NCI-H2196 treated with DMSO at 0.1 percent for 48 hours (cell line): Measurements from ENCODE around the gene AP2A1.

ENCODE experiments used
- DNase-seq: peaks from one replicate; lab custom pipeline; 2025; ENCODE audit not compliant: unreplicated experiment; lab: John Stamatoyannopoulos, UW

AP2A1 gene

DNA sequence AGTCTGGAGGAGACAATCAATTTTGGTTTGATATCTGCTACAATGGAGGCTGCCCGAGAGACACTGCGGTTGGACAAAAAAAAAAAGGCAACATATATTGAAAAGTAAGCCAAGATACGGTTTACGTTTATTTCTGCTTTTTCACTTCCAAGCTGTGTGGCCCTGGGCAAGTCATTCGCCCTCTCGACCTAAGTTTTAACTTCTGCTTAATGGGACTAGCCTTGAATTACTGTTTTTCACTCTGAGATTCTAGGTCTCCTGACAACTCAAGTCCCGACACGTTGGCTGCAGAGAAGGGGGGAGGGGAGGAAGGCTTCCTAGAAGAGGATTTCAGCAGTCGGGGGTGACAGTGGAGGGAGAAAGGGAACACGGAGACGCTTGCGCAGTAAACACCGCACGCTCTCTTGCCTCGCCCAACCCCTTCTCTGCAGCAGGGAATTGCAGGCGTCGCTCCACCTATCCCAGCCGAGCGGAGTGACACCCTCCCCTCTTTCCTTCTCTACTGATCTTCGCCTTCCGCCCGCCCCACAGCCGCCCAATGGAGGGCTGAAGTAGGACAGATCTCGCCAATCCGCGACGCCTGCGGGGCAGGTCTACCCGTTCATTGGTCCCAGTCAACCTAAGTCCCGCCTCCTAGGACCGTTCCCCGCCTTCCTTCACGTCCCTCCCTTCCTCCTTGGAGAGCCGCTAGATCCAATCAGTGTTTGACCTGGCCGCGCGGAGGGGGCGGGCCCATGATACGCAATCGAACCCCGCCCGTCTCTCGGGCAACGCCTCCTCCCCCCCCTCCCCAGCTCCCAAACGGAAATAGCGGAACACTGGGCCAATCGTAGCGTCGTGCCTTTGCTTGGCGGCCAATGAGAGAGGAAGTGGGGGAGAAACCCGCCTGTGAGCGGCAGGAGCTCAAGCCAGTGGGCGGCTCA is 533 bp upstream of the AP2A1 start:
- peak; percentile 100 for DNase-seq

DNA sequence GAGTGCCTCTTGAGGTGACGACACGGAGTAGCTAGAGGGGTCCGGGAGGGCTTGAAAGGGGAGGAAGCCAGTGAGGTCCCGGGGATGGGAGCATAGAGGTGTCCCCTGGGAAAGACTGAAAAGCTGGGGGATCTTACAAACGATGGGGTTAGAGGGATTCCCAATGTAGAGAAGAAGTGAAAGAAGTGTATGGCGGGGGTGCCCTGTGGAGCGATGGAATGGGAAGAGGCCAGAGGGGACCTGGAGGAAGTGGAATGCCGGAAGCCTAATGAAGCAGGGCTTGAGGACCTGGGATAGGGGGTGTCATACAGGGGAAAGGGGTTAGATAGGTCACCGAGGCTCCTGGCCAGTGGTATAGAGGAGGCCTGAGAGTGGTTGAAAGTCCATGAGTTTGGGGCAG is 580 bp downstream of the AP2A1 start:
- no peak for DNase-seq

DNA sequence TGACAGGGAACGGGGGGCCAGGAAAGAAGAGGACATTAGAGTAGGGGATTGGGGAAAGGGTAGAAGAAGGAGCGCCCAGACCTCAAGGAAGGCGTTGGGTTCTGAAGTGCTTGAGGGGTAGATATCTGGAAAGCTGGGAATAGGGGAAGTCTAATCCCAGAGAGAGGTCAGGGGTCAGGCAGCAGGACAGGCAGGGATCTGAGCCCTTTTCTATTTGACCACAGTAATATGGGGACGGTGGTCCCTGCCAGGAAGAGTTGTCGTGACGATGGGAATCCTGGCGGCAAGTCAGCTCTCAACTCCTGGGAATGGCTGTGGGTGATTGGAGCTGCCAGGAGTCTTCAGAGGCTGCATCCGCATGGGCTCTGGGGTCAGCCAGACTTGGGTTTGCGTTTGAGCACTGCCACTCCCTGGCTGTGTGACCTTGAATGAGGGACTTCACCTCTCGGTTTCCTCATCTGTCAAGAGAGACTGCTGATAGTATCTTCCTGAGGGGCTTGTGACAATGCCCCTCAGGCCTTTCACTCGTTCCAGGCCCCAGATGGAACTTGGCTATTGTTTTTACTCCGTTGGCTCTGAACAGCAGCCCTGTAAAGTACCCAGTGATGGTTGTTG is 1.3 kb downstream of the AP2A1 start:
- no peak for DNase-seq

DNA sequence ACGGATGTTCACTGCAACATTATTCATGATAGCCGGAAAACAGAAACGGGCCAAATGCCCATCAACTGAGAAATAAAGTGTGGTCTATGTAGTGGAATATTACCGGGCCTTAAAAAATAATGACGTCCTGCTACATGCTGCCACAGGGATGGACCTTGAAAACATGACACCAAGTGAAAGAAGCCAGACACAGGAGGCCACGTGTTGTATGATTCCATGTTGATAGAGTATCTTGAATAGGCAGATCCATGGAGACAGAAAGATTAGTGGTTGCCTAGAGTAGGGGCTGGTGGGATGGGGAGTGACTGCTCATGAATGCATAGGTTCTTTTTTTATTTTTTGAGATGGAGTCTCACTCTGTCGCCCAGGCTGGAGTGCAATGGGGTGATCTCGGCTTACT is 3.7 kb downstream of the AP2A1 start:
- no peak for DNase-seq

DNA sequence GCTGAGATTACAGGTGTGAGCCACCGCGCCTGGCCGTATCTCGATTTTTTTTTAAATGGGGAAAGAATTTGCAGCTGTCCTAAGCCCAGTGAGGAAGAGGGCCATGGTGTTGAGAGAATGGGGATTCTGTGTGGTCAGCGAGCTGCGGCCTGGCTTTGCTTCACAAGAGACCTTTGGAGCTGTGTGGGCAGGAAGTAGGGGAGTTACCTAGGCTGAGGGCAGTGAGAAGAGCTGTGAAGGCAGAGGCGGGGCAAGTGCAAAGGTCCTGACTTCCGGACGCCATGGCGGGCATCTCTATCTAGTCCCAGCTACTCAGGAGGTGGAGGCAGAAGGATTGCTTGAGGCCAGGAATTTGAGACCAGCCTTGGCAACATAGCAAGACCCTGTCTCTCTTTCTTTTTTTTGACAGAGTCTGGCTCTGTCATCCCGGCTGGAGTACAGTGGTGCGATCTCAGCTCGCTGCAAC is 4.9 kb downstream of the AP2A1 start:
- no peak for DNase-seq

DNA sequence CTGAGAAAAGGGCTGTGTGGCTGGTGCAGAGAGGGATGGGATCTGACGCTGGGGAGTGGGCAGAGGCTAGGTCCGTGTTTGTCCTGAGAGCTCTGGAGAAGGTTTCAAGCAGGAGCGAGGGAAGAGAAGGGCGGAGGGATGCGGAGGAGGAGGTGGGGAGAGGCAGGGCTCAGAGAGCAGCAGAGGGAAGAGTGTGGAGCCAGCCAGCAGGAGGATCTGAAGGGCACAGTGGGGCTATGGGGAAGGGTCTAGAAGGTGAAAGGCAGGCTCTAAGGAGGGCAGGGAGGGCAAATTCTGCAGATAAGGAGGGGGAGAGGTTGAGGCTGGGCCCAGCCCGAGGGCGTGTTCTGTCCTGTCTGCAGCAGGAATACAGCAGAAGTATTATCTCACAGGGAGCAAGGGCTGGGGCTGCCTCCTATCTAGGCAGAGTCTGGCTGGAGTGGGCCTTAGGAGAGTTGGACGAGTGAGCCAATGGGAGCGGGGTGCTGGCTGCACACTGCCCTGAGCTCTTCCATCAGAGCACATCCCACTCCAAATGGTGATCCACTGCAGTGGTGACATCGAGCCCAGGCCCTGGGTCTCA is 6.1 kb downstream of the AP2A1 start:
- no peak for DNase-seq

DNA sequence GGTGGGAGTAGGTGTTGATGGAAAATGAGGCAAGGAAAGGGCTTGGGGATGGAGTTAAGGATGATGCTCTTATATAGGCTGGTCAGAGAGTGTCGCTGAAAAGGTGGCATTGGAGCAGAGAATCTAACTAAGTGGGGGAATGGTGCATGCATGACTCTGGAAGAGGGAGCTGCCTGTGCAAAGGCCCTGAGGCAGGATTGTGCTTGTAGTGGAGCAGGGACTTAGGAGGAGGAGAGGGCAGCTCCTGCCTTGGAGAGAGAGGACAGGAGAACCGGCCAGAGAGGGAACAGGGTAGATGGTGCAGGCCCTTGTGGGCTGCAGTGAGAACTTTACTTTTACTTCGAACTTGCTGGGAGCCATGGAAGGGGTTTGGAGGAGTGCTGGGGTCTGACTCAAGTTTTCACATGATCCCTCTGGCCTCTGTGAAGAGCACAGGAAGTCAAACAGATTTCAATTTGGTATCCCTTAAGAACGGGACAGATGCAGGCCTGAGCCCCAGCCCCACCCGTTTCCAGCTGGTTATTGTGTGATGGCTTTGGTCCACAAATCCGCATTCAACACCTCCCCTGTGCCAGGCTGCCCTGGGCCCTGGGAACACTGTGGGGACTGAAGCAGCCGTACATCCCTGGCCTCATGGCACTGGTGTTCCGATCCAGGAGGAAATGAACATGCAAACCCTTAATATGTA is 7.0 kb downstream of the AP2A1 start:
- no peak for DNase-seq

DNA sequence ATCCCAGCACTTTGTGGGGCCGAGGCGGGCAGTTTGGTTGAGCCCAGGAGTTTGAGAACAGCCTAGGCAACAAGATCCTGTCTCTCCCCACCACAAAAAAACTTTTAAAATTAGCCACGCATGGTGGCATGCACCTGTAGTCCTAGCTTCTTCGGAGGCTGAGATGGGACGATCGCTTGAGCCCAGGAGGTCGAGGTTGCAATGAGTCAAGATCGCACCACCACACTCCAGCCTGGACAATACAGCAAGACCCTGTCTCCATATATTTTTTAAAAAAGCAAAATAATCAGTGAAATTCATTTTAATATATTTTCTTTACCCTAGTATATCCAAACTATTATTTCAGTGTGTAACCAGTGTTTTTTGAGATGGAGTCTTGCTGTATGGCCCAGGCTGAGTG is 8.2 kb downstream of the AP2A1 start:
- no peak for DNase-seq

DNA sequence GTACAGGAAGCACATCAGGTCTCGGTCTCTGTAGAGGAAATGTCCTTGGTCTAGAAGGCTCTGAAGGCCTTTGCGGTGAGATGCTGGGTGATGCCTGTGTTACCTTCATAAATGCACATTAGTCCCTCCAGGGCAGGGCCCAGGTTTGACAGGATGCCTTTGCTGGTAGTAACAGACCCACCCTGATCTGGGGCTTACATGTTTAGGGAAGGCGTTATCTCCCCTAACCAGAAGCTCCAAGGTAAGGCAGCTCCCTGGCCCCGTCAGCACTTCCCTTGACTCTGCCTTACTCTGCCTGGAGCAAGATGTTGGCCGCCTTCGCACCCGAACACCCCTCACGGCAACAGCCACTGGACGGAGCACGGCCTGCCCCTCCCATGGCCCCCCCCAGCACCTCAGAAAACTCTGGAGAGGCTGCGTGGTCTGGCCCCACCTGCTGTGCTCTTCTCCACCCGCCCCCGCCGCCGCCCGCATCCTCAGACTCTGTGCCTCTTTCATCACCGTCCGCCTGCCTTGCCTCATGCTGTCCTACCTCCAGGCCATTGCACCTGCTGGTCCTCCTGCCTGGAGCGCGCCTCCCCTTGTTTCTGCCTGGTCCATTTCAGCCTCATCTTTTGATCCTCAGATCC is 9.1 kb downstream of the AP2A1 start:
- DNase-seq: no peak

DNA sequence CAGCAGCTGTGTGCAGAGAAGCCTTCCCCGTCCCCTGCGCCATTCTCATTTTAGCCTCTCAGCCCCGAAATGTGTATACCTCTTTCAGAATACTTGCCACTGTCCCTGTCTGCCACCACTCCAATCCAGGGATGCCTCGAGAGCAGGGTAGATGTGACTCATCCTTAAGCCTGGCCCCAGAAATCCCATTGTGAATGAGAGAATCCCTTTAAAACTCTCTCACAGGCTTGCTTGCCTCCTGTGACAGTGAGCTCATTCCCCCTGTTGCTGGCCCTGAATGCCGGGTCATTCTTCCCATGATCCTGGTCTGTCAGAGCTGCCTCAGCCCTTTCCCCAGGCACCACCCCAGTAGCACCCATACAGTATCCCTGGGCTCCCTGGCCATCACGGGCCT is 9.6 kb downstream of the AP2A1 start:
- no peak for DNase-seq

DNA sequence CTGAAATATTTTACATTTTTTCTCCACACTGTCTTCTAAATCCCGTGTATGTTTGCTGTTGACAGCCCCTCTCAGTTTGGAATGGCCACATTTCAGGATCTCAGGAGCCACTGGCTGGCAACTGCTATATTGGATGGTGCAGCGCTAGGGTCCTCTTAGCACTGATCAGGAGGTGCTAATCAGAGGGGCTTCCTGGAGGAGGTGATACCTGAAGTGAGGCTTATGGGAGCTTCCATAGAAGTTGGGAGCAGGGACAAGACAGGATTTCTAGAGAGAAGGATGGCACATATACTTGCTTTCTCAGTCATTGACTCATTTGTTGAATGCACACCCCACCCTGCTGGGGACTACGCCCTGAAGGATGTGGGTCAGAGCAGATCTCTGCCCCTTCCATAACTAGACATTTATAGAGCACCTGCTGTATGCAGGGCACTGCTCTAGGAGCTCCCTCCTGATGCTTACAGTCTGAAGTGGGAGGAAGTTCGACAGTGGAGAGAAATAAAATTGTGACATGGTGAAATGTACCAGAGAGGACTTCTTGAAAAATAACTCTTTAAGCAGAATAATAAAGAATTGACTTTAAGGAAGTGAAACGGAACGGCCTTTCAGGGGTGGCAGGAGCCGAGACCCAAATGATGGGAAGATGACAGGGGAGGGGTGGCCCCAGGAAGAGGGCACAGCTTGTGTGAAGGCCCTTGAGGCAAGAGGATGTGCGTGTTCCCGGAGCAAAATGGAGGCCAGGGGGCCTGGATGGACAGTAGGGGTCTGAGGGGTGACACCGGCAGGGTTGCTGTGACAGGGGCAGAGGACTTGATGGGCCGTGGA is 13.1 kb downstream of the AP2A1 start:
- no peak for DNase-seq

DNA sequence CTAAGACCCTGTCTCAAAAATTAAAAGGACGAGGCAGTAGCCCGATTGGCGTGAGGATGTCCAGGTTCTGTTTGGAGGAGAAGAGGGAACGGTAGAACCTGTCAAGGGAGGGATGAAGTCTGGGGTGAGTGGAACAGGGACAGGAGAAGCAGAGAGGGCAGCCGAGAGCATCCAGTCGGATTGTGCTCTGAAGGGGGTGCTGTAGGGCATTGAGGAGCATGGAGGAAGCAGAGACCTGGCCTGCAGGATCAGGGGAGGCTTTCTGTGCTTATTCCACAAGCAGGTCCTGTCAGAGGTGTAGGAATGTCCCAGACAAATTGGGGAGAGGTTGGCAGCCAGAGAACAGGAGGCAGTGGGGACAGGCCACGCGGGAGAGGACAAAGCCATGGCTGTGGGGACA is 14.1 kb downstream of the AP2A1 start:
- no peak for DNase-seq

DNA sequence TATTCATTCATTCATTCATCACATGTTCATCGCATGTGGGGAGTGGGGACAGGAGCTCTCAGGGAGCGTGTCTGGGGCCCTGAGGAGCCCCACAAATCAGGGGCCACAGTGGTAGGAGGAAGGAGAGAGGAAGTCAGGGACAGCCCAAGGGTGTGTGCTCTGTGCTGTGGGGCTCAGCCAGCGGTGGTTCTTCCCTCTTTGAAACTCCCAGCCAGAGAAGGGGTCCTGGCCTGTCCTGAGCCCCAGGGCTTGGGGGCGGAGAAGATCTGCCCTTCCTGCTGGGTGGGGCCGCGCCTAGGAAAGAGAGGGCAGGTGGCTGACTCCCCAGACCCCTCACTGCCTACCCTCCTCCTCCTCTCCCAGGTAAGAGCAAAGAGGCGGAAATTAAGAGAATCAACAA is 14.6 kb downstream of the AP2A1 start:
- DNase-seq: no peak

DNA sequence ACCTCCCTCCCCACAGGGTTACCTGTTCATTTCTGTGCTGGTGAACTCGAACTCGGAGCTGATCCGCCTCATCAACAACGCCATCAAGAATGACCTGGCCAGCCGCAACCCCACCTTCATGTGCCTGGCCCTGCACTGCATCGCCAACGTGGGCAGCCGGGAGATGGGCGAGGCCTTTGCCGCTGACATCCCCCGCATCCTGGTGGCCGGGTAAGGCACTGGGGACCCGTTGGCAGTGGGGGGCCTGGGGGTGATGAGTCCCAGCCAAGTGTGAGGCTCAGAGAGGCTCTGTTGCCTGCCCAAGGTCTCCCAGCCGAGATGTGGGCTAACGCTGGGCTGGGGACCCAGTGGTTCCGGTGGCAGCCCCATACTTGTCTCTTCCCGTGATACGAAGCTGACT is 15.7 kb downstream of the AP2A1 start:
- no peak for DNase-seq

DNA sequence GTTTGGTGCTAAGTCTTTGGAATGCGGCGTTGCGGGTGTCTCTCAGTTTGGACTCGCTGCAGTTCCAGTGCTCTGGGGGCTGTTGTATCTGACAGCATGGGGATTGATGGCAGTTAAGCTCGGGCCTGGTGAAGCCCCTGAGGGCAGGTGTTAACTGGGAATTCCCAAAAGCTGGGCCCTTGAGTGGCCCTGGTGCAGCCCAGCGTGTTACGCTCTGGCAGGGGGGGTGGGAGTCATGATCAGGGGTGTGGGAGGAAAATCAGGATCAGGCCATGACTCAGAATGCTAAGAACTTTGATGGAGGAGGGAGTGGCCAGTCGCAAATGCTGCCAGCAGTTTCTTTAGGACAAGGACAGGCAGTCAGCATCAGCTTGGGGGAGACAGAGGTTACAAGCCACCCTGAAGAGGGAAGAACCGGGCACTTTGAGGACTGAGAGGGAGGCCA is 19.6 kb downstream of the AP2A1 start:
- DNase-seq: no peak

DNA sequence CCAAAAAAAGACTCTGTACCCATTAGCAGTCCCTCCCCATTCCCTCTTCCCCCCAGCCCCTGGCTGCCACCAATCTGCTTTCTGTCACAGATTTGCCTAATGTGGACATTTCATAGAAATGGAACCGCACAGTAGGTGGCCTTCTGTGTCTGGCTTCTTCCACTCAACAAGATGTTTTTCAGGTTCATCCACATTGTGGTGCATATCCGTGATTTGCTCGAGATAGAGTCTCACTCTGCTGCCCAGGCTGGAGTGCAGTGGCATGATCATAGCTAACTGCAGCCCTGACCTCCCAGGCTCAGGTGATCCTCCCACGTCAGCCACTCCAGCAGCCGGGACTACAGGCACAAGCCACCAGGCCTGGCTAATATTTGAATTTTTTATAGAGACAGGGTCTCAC is 20.9 kb downstream of the AP2A1 start:
- DNase-seq: no peak

DNA sequence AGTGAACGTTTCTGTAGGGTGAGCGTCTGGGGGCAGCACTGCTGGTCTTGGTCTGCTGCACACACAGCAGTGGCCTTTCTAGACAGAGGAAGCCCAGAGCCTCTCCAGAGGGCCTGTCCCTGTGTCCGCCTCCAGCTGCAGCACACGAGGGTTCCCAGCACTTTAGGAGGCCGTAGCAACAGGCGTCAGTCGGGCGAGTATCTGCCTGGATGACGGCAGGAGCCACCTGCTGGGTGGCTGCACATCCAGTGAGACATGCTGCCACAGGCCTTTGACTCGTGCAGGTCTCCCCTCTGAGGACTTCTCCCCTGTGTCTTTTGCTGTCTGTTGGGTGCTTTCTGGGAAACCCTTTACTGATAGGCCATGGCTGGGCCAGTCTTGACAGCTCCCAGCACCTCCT is 22.1 kb downstream of the AP2A1 start:
- no peak for DNase-seq

DNA sequence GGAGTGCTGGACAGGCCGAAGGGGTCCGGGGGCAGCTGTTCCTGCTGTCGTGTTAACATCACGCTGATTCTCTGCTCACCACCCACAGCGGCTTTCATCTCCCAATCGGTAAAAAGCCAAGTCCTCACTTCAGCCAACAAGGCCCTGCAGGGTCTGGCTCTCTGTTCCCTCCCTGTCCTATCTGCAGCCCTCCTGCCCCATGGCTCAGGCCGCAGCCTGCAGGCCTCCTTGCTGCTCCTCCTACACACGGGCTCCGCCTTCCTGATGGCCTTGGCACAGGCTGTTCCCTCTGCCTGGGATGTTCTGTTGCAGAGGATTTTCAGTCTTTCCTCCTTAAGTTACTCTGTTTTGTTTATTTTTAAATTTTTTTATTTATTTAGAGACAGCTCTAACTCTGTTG is 24.1 kb downstream of the AP2A1 start:
- no peak for DNase-seq

DNA sequence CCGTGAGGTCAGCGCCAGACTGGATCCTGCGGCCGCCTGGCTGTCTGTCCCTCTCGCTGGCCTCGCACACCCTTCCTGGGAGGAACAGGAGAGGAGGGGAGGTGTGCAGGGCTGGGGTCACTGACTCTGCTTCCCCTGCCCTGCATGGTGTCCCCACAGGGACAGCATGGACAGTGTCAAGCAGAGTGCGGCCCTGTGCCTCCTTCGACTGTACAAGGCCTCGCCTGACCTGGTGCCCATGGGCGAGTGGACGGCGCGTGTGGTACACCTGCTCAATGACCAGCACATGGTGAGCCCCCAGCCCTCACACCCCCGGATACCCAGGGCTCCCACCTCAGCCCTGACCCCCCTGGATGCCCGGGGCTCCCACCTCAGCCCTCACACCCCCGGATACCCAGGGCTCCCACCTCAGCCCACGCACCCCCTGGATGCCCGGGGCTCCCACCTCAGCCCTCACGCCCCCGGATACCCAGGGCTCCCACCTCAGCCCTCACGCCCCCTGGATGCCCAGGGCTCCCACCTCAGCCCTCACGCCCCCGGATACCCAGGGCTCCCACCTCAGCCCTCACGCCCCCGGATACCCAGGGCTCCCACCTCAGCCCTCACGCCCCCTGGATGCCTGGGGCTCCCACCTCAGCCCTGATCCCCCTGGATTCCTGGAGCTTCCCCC is 25.1 kb downstream of the AP2A1 start:
- DNase-seq: no peak
